Measurements from ENCODE around the gene LMAN2.

LMAN2 gene, protein sequence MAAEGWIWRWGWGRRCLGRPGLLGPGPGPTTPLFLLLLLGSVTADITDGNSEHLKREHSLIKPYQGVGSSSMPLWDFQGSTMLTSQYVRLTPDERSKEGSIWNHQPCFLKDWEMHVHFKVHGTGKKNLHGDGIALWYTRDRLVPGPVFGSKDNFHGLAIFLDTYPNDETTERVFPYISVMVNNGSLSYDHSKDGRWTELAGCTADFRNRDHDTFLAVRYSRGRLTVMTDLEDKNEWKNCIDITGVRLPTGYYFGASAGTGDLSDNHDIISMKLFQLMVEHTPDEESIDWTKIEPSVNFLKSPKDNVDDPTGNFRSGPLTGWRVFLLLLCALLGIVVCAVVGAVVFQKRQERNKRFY

DNA sequence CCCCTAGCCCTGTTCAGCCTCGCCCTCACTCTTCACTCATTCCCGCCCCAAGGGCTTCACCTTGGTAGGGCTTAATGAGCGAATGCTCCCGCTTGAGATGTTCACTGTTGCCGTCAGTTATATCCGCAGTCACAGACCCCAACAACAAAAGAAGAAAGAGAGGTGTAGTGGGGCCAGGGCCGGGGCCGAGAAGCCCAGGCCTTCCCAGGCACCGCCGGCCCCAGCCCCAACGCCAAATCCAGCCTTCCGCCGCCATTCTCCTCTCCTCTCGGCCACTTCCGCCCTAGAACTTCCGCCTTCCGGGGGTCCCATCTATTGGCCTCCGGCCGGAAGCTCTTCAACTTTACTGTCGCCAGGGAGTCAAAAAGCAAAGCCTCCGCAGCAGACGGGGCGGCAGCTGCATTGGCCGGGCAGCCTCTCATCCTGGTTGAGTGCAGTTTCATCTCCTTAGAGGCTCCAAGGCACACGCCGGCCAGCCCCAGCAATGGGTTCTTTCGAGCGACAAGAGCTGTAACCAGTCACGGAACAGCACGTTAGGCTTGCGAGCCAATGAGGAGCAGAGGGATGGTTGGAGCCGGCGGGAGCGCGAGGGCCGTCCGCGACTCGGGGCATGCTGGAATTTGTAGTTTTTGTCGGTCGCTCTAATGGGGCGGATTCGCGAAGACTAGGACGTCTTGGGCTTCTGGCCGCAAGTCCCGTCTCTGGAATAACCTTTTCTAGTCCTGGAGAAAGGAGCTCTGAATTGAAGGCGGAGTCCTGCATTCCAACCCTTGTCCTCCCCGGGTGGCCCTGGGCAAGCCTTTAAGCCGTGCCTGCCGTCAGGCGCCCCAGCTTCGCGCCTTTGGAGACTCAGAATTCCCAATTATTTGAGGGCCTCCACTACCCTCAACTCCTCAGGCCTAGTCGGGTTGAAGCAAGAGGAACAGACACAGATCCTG is at the start of gene LMAN2:
Gene LMAN2 (minus strand): TSS at position 277 of the 938 bp plus-strand sequence. CDS start 21 bp downstream, at position 256.
- DNase-seq (ENCODE audit: insufficient read length, low spot score) (peak; percentile 96), FAIRE-seq (no peak)
- TF ChIP-seq, protein P1, sequence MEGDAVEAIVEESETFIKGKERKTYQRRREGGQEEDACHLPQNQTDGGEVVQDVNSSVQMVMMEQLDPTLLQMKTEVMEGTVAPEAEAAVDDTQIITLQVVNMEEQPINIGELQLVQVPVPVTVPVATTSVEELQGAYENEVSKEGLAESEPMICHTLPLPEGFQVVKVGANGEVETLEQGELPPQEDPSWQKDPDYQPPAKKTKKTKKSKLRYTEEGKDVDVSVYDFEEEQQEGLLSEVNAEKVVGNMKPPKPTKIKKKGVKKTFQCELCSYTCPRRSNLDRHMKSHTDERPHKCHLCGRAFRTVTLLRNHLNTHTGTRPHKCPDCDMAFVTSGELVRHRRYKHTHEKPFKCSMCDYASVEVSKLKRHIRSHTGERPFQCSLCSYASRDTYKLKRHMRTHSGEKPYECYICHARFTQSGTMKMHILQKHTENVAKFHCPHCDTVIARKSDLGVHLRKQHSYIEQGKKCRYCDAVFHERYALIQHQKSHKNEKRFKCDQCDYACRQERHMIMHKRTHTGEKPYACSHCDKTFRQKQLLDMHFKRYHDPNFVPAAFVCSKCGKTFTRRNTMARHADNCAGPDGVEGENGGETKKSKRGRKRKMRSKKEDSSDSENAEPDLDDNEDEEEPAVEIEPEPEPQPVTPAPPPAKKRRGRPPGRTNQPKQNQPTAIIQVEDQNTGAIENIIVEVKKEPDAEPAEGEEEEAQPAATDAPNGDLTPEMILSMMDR (IDR thresholded peaks at IDR 0.05; ENCODE audit: insufficient read depth, missing control alignments) = no peak

- FAIRE-seq (no peak), DNase-seq (ENCODE audit: insufficient read length, low spot score) (no peak)
- TF ChIP-seq, protein P1 (IDR thresholded peaks at IDR 0.05; ENCODE audit: insufficient read depth, missing control alignments) = no peak
These were observed 48.8 kb upstream of the LMAN2 start, which contains the start of gene PFN3 for GRCh38 chr5:177399997-177400868. TSS of gene PFN3 (minus strand) at chr5:177400661. CDS start at chr5:177400576, 85 bp downstream.

DNA sequence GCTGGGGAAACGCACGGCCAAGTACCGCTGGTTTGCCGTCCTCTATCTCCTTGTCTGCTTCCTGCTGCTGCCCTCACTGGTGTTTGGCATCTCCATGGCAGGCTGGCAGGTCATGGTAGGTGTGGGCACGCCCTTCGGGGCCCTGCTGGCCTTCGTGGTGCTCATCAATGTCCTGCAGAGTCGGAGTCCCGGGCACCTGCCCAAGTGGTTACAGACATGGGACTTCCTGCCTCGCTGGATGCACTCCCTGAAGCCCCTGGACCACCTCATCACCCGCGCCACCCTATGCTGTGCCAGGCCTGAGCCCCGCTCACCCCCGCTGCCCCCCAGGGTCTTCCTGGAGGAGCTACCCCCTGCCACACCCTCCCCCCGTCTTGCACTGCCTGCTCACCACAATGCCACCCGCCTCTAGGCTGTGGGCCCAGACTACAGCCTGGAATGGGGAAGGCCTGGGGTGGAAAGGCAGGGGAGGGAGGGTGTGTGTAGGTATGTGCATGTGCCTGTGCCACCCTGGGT is 46.5 kb upstream of the LMAN2 start:
- DNase-seq (ENCODE audit: insufficient read length, low spot score) = no peak
- FAIRE-seq = no peak
- TF ChIP-seq, protein P1 (IDR thresholded peaks at IDR 0.05; ENCODE audit: insufficient read depth, missing control alignments) = no peak

DNA sequence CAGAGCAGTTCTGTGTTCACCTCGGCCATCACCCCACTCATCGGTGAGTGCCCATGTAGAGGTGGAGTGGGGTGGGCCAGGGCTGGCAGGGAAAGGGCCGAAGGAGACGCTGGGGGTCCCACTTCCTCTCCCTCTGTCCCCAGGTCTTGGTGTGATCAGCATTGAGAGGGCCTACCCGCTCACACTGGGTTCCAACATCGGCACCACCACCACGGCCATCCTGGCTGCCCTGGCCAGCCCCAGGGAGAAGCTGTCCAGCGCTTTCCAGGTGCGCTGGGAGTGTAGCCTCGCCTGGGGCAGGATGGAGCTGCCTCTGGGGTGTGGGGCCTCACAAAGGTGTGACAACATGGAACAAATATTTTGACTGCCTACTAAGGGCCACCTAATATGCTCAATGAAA is 45.3 kb upstream of the LMAN2 start:
- TF ChIP-seq, protein P1 (IDR thresholded peaks at IDR 0.05; ENCODE audit: insufficient read depth, missing control alignments) = no peak
- FAIRE-seq (no peak), DNase-seq (ENCODE audit: insufficient read length, low spot score) (no peak)

DNA sequence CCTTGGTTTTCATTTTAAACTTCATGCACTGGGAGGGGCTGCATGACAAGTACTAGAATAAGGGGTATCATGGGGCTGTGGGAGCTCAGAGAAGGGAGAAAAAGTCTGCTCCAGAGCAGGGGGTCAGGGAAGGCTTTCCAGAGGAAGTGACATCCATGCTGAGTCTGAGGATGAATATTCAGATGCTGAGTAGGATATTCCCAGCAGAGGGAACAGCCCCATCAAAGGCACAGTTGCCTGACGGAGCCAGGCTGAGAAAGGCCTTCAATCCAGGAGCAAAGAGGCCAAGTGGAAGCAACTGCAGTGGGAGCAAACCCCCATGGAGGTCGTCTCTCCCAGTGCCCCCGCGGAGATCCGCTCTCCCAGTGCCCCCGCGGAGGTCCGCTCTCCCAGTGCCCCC is 44.6 kb upstream of the LMAN2 start:
- DNase-seq (ENCODE audit: insufficient read length, low spot score) (no peak), FAIRE-seq (no peak)
- TF ChIP-seq, protein P1 (IDR thresholded peaks at IDR 0.05; ENCODE audit: insufficient read depth, missing control alignments) = no peak

DNA sequence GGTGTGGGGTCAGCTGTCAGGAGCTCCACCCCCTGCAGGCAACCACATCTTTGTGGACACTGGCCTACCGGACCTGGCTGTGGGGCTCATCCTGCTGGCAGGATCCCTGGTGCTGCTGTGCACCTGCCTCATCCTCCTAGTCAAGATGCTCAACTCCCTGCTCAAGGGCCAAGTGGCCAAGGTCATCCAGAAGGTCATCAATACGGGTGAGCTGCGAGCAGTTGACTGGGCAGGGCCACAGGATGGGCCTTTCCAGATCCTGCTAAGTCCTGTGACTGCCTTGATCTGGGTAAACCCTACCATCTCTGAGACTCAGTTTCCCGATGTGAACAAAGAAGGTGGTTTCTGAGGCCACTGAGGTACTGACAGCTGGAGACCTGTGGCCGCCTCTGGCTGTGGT is 42.5 kb upstream of the LMAN2 start:
- DNase-seq (ENCODE audit: insufficient read length, low spot score) (no peak), FAIRE-seq (no peak)
- TF ChIP-seq, protein P1 (IDR thresholded peaks at IDR 0.05; ENCODE audit: insufficient read depth, missing control alignments) = no peak

Measured in D721Med (cell line).